Endothelial cell of umbilical vein (primary cell): ENCODE data around the gene ALOX5AP. TPM values are rescaled to one million over a fixed set of nuclear protein-coding genes. Genes with fewer than 3 reads are reported as not detected.

Experiments
- BruUV-seq: library from RNA; stranded (reverse); fragments of 400-500 nt; replicated peaks from 2 replicates; lab custom pipeline; 2021; lab: Mats Ljungman, UMichigan
- CTCF ChIA-PET: fragments of 300-600, 350-600 bp; sonication (Branson Sonifier 250); formaldehyde crosslinking; loops from one replicate; lab custom pipeline; 2021; ENCODE audit warnings: antibody characterized with exemption, inconsistent platforms; lab: Charles Lee
- POLR2A ChIA-PET: fragments of 300-600, 350-600 bp; sonication (Branson Sonifier 250); formaldehyde crosslinking; loops from one replicate; lab custom pipeline; 2021; ENCODE audit warnings: antibody characterized with exemption, inconsistent platforms; lab: Charles Lee
- DNase-seq: peaks from one replicate; pipeline ENCODE4 v3.0.0-alpha.2; 2011; ENCODE audit warnings: low read depth, low spot score
- FAIRE-seq: peaks from 2 replicates; lab custom pipeline; 2011; peaks lifted over from hg19 to GRCh38; lab: Jason Lieb, UNC
- H2AFZ ChIP-seq: 2 replicates; pipeline ENCODE4 v1.6.0; 2012; ENCODE audit warnings: low read depth, low read length, control low read depth, inconsistent platforms
- H3K27ac ChIP-seq: 2 replicates; pipeline ENCODE4 v1.5.1; 2011; ENCODE audit warnings: low read depth, mild to moderate bottlenecking, control low read depth, low read length, moderate library complexity; ENCODE audit not compliant: insufficient read depth
- H3K27me3 ChIP-seq, 2 experiments: 2 replicates each; pipeline versions ENCODE4 v1.6.0 to v1.6.1; 2011; ENCODE audit warnings: low read length in 2 of 2, mixed read lengths in 1 of 2; ENCODE audit not compliant: control insufficient read depth in 2 of 2, insufficient read depth in 2 of 2
- H3K36me3 ChIP-seq, 2 experiments: 2 replicates in 1 of 2; 3 replicates in 1 of 2; pipeline ENCODE4 v1.5.1; 2011; ENCODE audit warnings: low read length in 2 of 2, mild to moderate bottlenecking in 1 of 2, moderate library complexity in 1 of 2; ENCODE audit not compliant: control insufficient read depth in 2 of 2, insufficient read depth in 2 of 2; ENCODE audit errors: extremely low read depth in 1 of 2
- H3K4me1 ChIP-seq: 3 replicates; pipeline ENCODE4 v1.5.1; 2011; ENCODE audit warnings: mild to moderate bottlenecking, low read length; ENCODE audit not compliant: control insufficient read depth, insufficient read depth; ENCODE audit errors: extremely low read depth
- H3K4me2 ChIP-seq: 2 replicates; pipeline ENCODE4 v1.6.1; 2011; ENCODE audit warnings: low read length, control low read depth, mixed read lengths; ENCODE audit not compliant: insufficient read depth
- H3K4me3 ChIP-seq, 3 experiments: fragments of 200-600 bp in 1 of 3; sonication (generic), shearing (Covaris generic) in 1 of 3; replicated peaks in 1 of 3; 2 replicates each; pipeline ENCODE4 v1.5.1; 2011 to 2016; ENCODE audit warnings: control low read depth in 3 of 3, low read length in 3 of 3, mild to moderate bottlenecking in 2 of 3, inconsistent platforms in 1 of 3, low read depth in 1 of 3, moderate library complexity in 1 of 3; ENCODE audit not compliant: insufficient read depth in 1 of 3
- H3K79me2 ChIP-seq: 2 replicates; pipeline ENCODE4 v1.6.0; 2012; ENCODE audit warnings: low read length, inconsistent platforms; ENCODE audit not compliant: control insufficient read depth, insufficient read depth
- H3K9ac ChIP-seq: replicated peaks from 2 replicates; pipeline ENCODE3; 2011; ENCODE audit warnings: low read length, control low read depth; ENCODE audit not compliant: insufficient read depth; ENCODE audit errors: extremely low read depth
- H3K9me1 ChIP-seq: replicated peaks from 3 replicates; pipeline ENCODE4 v1.6.0; 2011; ENCODE audit warnings: mild to moderate bottlenecking, low read length; ENCODE audit not compliant: control insufficient read depth, insufficient read depth; ENCODE audit errors: extremely low read depth
- H3K9me3 ChIP-seq: replicated peaks from 2 replicates; pipeline ENCODE4 v1.5.1; 2012; ENCODE audit warnings: low read length, inconsistent platforms; ENCODE audit not compliant: control insufficient read depth, insufficient read depth
- H4K20me1 ChIP-seq: replicated peaks from 2 replicates; pipeline ENCODE3; 2011; ENCODE audit warnings: mild to moderate bottlenecking, low read length; ENCODE audit not compliant: control insufficient read depth, insufficient read depth; ENCODE audit errors: extremely low read depth
- CTCF ChIP-seq, 2 donors: IDR thresholded peaks; 1 replicate in 1 of 2; 2 replicates in 1 of 2; pipeline ENCODE4 v1.5.1; 2011; ENCODE audit warnings: low read length in 2 of 2, mild to moderate bottlenecking in 2 of 2, moderate library complexity in 2 of 2, control low read depth in 1 of 2, inconsistent platforms in 1 of 2, low read depth in 1 of 2; ENCODE audit not compliant: insufficient read depth in 1 of 2; ENCODE audit errors: extremely low read depth in 1 of 2
- EZH2 ChIP-seq: IDR thresholded peaks from 2 replicates; pipeline ENCODE4 v1.6.1; 2012; ENCODE audit warnings: borderline replicate concordance, low read depth, mild to moderate bottlenecking, moderate library complexity, low read length, inconsistent platforms; ENCODE audit not compliant: severe bottlenecking
- FOS ChIP-seq: IDR thresholded peaks from 2 replicates; pipeline ENCODE4 v1.6.1; 2011; ENCODE audit warnings: mild to moderate bottlenecking, low read length, moderate library complexity, borderline replicate concordance; ENCODE audit not compliant: insufficient read depth
- GATA2 ChIP-seq: IDR thresholded peaks from 2 replicates; pipeline ENCODE4 v1.7.0; 2011; ENCODE audit warnings: low read depth, mild to moderate bottlenecking, moderate library complexity, mixed read lengths, low read length; ENCODE audit not compliant: insufficient read length, insufficient read depth
- JUN ChIP-seq: IDR thresholded peaks from 2 replicates; pipeline ENCODE4 v1.6.1; 2011; ENCODE audit warnings: borderline replicate concordance, low read depth; ENCODE audit not compliant: insufficient read length, insufficient read depth
- MAX ChIP-seq: IDR thresholded peaks from 2 replicates; pipeline ENCODE4 v1.6.1; 2011; ENCODE audit not compliant: insufficient read depth, insufficient read length
- MYC ChIP-seq: IDR thresholded peaks from one replicate; pipeline ENCODE4 v1.6.1; 2011; ENCODE audit warnings: mild to moderate bottlenecking, low read depth, low read length
- POLR2A ChIP-seq: IDR thresholded peaks from 2 replicates; pipeline ENCODE4 v1.6.1; 2012; ENCODE audit warnings: low read depth, mild to moderate bottlenecking, control low read depth, low read length
- POLR2AphosphoS5 ChIP-seq: IDR thresholded peaks from 2 replicates; pipeline ENCODE4 v1.6.1; 2012; ENCODE audit warnings: low read depth, mild to moderate bottlenecking, control low read depth, low read length, moderate library complexity; ENCODE audit not compliant: insufficient read depth
- dilution Hi-C: fragments of 300-500 bp; cut with MboI; formaldehyde crosslinking; loops from one replicate; pipeline ENCODE4 v1.15.0; 2019; ENCODE audit warnings: low sequenced_read_pairs; ENCODE audit not compliant: extremely low pct_ligation_motif_present
- intact Hi-C: fragments of 100-400 bp; cut with micrococcal nuclease; formaldehyde crosslinking; loops from one replicate; pipeline ENCODE4 v1.10.0; 2022
- polyA plus RNA-seq, 4 experiments: library from polyadenylated mRNA; depleted of rRNA in 3 of 4; stranded (reverse) in 3 of 4; unstranded in 1 of 4; fragments of >200 nt; gene quantifications; 2 replicates each; pipeline versions ENCODE4 v1.2.1 to v1.2.3, GENCODE V29; 2011 to 2012; ENCODE audit warnings: missing spikeins in 1 of 4
- total RNA-seq: library from RNA; stranded (reverse); gene quantifications from 2 replicates; pipeline ENCODE4 v1.2.3, GENCODE V29; 2021

The ALOX5AP gene
- total and polyA plus RNA-seq, 2 donors (not counting 3 experiments of a cell fraction or from before 2014, with no cell fraction given) = 1.8 TPM; not detected in 1

GRCh38 chr13:30722361-30722760, 13.0 kb upstream of the ALOX5AP start:
- ChIA-PET CTCF (no interaction called here), POLR2A (no interaction called here)
- dilution Hi-C loops = no loop called here
- no peak for DNase-seq
- no peak for TF ChIP-seq GATA2
- TF ChIP-seq POLR2A = no peak
- TF ChIP-seq POLR2AphosphoS5 = no peak
- no peak for TF ChIP-seq FOS
- TF ChIP-seq JUN = no peak
- TF ChIP-seq MAX = no peak
- no peak for TF ChIP-seq MYC
- TF ChIP-seq EZH2 = no peak
- no peak for TF ChIP-seq CTCF (IDR thresholded peaks at IDR 0.05; ENCODE audit: extremely low read depth in 1 of 2, insufficient read depth in 1 of 2, low read depth in 1 of 2, low read length in 2 of 2)
- H2AFZ ChIP-seq = no peak overlapping the region
- no peak overlapping the region for H3K4me2 ChIP-seq
- no peak for FAIRE-seq
- H3K79me2 ChIP-seq = no peaks in the 10 kb centered on the region
- no peak overlapping the region for H3K9ac ChIP-seq
- no peak overlapping the region for H3K27ac ChIP-seq
- no TSS peak for BruUV-seq
- H3K4me1 ChIP-seq = no peaks in the 10 kb centered on the region
- no peaks in the 10 kb centered on the region for H4K20me1 ChIP-seq
- no peaks in the 10 kb centered on the region for H3K27me3 ChIP-seq
- no peak overlapping the region for H3K4me3 ChIP-seq
- H3K36me3 ChIP-seq = no peaks in the 10 kb centered on the region
- no peaks in the 10 kb centered on the region for H3K9me3 ChIP-seq
- intact Hi-C loops = no loop called here
- H3K9me1 ChIP-seq = no peaks in the 10 kb centered on the region
